Measurements from ENCODE around the gene PARD3B.

PARD3B gene

DNA sequence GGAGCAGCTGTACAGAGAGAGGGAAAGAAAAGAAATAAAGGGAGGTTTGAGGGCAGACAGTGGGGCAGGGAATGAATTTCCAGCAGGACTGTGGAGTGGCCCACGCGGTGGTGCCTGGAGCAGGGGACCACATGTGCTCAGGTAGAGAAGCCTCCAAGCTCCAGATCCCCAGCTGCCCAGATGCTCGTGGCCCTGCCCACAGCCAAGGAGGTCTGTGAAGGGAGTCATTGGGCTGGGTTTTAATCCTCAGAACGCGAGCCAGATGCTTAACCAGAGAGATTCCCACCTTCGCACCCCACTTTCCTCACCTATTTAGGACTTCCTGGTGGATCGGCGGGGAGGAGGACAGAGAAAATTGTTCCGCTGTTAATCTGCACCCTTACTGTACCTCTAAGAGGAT, 369.4 kb downstream of the PARD3B start:
- FAIRE-seq: no peak
- no peak for DNase-seq (ENCODE audit: insufficient read length, low spot score)

DNA sequence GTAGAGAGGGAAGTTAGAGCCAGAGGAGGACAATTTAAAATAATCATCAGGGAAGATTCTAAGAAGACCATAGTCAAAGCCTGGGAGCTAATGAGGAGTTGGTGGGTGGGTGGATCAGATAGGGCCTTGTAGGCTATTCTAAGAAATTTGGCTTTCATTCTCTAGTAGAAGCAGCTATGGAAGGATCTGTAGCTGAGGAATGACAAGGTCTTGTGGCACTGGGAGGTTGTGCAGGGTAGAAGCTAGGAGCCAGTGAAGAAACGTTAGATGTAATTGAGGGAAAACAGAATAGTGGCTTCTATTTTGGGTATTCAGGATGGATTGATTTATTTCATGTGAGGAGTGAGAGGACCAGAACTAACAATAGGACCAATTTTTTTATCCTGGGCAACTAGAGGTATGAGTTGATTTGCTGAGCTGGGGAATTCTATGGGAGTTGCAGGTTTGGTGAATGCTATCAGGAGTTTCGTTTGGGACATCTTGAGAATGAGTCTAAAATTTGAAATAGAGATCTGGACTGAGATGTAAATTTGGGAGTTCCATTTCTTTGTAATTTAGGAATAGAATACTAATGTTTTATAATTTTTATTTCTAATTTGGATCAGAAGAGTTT, 371.9 kb downstream of the PARD3B start:
- DNase-seq (ENCODE audit: insufficient read length, low spot score): no peak
- FAIRE-seq: no peak

DNA sequence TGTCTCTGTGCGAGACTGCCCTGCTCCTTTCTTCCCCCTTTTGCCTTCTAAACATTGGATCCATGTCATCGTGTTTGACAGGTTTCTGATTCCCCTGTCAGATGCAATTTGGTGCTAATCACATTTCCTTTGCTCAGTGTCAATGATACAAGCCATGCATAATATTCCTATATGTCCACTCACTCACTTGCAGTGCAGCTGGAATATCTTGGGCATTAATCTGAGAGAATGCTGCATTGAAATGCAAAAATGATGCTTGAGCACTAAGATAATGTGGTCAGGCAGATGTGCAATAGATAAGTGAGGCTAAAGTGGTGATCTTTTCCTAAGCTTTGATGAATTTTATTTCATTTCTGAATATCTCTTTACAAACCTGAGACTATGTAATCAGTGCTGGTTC, 375.5 kb downstream of the PARD3B start:
- DNase-seq (ENCODE audit: insufficient read length, low spot score): no peak
- no peak for FAIRE-seq

DNA sequence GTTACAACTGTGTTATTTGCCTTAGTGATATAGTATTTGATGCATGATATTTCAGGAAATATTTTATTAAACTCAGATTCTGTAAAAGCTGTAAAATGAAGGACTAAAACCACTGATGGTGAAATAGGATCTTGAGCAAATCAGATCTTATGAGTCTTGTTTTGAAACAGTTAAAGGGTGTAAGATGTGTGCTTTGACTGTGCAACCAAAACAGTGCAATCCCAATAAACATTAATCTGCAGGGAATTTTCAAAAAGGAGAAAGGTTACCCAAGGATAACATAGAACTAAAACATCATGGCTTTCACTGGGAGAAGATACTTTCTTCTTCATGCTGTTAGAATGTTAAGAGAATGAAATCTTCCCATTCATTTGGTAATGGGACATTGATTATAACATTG, 378.7 kb downstream of the PARD3B start:
- DNase-seq (ENCODE audit: insufficient read length, low spot score): no peak
- FAIRE-seq: no peak

DNA sequence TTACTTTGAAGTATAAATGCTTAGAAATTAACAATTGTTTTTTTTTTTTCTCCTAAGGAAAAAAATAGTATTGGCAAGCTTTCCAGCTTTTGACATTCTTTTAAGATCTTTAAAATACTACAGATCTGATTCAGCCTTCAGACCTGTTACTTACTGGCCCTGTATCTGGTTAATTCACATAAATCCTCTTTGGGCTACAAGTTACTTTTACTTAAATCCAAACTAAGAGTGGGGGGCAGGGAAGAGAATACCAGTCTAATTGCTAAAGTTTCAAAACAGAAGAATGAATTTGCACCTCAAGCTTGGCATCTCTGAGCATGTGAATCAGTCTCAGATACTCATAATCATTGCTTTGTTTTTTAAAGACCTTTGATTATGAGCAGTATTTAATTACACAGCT, 386.3 kb downstream of the PARD3B start:
- FAIRE-seq: no peak
- no peak for DNase-seq (ENCODE audit: insufficient read length, low spot score)

DNA sequence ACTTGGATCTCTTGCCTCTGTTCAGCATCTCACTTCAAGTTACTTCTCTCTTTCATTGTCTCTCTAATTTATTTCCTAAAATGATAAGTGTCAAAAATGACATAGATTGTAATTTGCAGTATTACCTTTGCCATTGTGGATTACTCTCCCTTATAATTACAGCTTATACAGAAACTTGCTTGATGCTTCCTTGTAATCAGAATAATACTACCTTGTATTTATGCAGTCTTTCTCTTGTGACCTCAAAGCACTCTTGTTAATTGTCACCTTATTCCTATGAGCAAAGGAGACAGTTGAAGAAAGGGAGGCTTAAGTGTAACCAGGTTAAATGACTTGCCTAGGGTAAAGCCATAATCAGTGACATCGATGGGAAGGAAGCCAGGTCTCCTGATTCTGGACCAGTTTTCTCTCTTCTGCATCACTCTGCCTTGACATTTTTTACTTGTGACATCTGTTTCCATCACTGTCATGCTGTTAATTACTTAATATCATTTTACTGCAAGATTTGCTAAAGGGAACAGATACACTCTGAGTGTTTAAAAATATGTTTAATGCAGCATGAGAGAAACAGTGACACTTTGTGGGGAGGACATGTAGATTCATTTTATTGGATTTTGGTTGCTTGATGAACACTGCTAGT, 388.6 kb downstream of the PARD3B start:
- FAIRE-seq (no peak), DNase-seq (ENCODE audit: insufficient read length, low spot score) (no peak)

DNA sequence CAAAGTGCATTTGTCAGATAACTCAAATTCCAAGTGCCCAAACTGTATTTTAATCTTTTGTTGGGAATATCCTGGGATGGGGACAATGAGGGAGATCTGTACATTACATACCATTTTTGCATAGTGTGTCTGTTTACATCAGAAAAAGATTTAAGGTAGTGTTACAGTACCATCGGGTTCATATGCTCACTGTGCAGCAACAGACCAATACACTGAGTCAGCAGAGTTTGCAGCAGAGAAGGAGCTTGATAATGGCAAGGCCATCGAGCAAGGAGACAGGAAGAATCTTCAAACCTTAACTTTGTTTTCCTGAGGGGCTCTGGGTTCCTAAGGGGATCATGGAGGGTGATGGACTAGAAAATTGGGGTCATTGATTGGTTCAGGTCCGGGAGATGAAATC, 399.7 kb downstream of the PARD3B start:
- FAIRE-seq (no peak), DNase-seq (ENCODE audit: insufficient read length, low spot score) (no peak)

DNA sequence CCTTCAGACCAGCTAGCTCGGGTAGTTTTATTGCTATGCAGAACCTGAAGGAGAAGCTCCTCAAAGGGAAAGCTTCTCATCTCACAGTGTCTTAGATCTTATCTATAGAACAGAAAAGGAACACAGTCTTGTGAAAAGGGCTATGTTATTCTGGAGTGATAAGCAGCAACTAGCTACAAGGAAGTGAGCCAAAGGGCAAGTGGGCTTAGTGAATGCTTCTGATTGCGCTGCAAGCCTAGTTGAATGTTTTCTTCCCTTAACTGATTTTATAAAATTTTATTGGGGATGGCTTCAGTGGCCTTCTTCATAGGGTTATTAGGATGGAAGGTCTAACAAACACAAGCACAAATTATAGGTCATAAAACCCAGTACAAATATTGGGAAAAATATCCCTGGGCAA, 400.1 kb downstream of the PARD3B start:
- FAIRE-seq: no peak

DNA sequence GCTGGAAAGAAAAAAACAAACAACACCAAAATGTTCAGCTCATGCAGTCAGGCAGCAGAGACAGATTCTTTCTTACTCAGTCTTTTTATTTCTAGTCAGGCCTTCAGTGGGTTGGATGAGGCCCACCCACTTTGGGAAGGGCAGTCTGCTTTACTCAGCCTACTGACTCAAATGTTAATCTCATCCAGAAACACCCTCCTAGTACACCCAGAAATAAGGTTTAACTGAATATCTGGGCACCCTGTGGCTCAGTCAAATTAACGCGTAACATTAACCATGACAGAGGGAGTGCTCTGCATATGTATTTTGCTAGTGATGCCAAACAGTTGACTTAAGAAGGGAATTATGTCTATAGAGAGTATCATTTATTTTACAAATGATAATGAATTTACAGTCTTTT, 401.6 kb downstream of the PARD3B start:
- FAIRE-seq (no peak), DNase-seq (ENCODE audit: insufficient read length, low spot score) (no peak)

More for the DNA sequence above, 400.1 kb downstream of the PARD3B start:
- DNase-seq (ENCODE audit: insufficient read length, low spot score): no peak

DNA sequence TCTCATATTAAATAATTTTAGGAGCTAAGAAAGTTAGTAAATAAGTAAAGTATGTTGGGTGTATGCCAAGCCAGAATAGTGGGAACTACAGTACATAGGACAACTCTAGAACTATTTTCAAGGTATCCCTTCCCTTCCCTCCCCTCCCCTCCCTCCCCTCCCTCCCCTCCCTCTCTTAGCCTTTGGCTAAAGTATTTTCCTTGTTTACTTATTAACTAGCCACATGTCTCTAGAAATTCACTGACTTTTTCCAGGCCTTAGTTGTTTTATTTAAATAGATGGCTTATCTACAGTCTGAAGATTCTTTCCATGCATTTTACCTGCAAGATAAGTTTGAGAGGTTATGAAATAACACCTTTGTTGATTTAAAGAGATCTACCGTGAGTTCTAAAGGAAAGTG, 402.1 kb downstream of the PARD3B start:
- DNase-seq (ENCODE audit: insufficient read length, low spot score): no peak
- no peak for FAIRE-seq

DNA sequence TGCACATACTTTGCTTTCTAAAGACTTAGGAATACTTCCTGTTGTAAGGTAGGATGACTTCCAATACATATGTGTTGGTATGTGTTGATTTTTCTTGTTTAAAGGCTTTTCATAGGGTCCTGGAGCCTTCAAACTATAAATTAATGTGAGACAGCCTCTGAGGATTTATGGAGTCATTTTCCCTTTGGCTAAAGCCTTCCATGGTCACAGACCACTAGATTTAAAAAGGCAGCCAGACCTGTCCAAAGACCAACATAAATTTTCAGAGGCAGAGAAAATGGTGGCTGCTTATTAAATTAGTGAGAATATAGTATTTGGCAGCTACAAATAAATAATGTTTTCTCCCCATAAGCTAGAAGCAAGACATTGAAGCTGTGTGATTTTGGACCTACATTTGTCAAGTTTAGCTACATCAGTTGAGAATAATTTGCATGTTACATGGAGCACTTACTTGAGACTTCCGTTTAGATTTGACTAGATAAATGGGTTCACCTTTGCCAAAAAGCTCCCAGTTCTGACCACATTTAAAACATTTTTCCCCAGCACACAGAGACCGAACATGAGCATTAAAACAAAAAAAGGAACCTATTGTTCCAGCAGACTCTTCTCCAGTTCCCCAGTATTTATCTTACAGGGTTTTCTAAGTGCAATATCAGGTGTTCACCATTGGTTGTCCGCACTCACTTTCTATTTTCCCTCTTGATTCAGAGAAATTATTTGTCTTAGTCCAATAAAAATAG, 402.9 kb downstream of the PARD3B start:
- FAIRE-seq (no peak), DNase-seq (ENCODE audit: insufficient read length, low spot score) (no peak)

DNA sequence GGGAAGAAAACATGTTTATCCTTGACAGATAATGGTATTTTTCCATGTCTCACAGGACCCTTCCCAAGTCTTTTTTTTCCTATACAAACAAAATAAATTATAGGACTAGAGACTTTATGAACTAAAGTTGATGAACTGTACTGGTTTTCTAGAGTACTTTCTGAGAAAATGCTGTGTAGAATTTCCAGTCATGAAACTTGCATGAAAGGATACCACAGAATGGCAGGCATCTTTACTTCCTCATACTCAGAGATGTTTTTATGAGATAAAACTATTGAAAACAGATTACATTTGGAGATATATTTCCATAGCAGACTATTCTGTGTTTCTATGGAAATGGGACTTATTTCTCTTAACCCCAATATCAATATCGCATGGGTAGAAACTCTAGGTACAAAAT, 403.5 kb downstream of the PARD3B start:
- FAIRE-seq: no peak
- no peak for DNase-seq (ENCODE audit: insufficient read length, low spot score)

DNA sequence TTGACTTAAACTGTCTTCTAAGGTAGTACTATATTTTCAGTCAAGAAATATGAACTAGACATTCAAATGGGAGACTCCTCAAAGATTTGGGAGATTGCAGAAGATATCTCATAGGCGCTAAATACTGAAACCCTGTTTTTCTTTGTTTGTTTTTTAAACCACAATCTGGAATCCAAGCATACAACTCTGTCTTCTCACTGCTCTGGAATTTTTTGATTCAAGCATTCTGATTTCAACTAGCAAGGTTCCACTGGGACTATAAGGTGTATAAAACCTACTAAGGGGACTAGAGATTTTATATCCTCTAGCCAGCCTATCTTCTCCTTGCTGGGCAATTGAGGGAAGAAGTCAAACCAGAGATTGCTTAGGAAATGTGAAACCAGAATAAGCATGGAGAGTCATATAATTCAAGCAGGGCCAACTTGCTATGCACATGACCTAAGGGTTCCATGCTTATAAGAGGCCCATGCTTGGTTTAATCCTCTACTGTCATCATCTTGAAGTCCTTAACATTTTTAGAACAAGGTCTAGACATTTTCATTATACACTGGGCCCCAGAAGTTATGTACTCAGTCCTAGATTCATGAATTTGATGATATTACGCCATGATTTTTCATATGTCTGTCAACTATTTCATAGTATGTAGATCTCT, 405.5 kb downstream of the PARD3B start:
- DNase-seq (ENCODE audit: insufficient read length, low spot score) (no peak), FAIRE-seq (no peak)

DNA sequence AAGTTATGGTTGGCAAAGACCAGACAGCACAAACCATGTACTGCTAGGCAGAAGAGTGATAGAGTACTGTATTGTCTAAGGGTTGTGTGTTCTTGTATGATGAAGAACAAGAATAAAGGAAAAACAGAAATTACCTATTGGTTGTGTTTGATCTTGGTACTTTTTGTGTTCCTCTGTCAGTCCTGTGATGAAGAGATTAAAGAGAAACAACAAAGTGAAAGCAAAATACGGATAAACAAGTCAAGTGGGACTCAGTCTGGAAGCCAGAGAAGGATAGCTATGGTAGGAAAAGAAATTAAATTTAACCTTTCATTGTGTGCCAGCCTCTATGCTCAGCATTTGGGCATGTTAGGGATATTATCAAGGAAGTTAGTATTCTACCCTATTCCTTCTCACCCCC, 413.1 kb downstream of the PARD3B start:
- DNase-seq (ENCODE audit: insufficient read length, low spot score) (no peak), FAIRE-seq (no peak)

DNA sequence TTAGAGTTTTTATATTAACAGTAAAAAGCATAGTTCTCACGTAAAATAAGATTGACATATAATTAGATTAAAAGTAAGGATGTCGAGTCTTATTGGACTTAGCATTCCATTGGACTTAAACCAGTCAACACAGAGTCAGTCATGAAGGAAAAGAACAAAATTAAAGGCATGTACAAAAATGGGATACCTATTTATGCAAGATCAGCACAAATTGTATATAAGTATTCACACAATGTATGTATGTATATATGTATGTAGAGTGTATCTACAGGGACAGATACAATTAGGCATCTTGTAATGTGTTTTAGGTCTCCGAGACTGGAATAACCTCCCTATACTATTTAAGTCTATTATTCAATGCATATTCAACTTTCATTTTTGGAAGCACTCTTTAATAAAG, 419.1 kb downstream of the PARD3B start:
- FAIRE-seq: no peak
- DNase-seq (ENCODE audit: insufficient read length, low spot score): no peak

DNA sequence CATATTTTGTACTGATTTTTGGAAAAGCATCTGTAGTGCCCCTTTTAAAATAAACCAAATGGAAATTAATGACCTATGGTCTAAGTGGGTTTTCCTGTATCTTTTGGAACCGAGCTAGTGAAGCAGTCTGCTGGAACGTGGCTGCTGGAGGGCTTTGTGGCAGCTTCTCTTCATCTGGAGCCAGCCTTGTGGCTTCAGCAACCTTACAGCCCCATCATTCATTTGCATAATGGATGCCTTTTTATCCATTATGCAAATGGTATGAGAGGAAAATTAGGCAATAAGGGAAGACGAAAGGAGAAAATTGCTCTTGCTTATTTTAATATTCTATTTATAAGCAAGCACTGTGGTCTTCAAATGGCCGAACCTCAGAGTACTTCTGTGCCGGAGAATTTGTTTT, 421.0 kb downstream of the PARD3B start:
- DNase-seq (ENCODE audit: insufficient read length, low spot score) (no peak), FAIRE-seq (no peak)

DNA sequence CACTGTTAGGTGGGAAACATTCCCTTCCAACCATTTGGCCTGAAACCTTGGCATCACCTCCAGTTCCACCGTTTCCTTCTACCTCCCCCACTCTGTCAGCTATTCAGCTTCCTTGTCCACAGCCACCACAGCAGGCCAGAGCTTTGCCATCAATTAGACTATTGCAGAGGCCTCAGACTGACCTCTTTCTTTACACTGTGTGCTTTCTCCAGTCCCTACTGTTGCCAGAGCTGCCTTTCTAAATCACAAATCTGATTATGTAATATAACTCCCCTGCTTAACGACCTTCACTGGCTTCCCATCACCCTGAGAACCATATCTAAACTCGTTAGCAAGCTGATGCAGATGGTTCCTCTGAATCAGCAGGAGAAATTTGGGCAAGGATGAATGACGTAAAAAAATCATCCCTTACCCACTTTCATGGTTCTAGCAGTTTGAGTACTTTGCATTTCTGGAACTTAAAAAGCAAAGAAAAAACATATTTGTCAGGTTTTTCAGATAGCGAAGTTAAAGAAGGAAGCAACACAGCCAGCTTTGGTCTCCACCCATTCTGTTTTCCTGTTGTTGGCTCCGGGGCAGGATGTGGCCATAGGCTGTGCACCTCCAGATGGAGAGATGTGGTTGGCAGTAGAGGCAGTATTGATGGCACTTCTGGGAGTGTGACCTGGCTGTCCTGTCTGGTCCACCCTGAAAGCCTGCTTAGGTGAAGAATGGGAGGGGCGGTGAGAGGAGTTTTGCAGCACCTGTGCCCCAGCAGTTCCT, 422.1 kb downstream of the PARD3B start:
- no peak for FAIRE-seq
- no peak for DNase-seq (ENCODE audit: insufficient read length, low spot score)

DNA sequence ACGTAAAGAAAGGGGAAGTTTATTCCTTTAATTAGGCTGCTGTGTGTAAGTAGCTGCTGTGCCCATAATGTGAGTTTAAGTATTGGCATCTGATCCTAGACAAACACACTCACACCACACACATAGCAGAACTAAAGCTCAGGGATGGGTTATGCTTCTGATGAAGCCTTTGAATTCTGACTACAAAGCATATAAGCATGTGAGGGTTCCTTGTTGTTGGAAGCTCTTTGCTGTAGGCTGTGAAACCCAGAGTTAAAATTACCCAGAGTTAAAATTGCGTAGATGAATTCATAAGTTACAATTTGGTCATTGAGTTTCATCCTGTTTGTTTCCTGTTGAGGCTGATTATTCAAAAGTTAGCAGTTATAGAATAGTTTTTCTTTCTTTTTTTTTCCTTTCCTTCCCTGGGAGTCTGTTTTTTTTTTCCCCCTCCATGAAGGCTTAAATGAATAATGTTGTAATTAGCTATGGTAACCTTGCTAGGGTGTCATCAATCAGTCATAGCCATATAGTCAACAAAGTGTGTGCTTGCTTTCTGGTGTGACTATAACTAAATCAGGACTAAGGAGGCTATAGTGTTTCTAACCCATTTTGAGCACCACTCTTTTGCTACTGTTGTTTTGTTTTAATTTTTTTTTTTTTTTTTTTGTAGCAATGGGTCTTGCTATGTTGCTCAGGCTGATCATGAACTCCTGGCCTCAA, 426.1 kb downstream of the PARD3B start:
- no peak for FAIRE-seq

DNA sequence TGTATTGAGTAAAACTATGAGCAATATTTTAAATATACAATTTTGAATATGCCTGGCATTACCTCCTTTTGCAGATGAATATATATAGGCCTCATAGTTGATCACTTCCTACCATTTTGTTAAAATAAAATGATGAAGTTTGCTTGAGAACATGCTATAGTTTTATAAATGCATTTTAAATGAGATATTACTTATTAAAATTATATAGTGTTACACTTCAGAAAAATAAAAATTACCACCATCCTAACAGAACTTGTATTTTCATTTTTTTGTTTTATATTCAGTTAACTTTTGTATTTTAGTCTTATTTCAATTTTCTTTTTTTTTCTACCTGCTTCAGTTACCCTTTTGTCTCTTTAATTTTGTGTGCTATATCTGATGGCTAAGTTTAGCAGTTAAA, 426.9 kb downstream of the PARD3B start:
- FAIRE-seq (no peak), DNase-seq (ENCODE audit: insufficient read length, low spot score) (no peak)

More for the DNA sequence above, 426.1 kb downstream of the PARD3B start:
- DNase-seq (ENCODE audit: insufficient read length, low spot score): no peak

DNA sequence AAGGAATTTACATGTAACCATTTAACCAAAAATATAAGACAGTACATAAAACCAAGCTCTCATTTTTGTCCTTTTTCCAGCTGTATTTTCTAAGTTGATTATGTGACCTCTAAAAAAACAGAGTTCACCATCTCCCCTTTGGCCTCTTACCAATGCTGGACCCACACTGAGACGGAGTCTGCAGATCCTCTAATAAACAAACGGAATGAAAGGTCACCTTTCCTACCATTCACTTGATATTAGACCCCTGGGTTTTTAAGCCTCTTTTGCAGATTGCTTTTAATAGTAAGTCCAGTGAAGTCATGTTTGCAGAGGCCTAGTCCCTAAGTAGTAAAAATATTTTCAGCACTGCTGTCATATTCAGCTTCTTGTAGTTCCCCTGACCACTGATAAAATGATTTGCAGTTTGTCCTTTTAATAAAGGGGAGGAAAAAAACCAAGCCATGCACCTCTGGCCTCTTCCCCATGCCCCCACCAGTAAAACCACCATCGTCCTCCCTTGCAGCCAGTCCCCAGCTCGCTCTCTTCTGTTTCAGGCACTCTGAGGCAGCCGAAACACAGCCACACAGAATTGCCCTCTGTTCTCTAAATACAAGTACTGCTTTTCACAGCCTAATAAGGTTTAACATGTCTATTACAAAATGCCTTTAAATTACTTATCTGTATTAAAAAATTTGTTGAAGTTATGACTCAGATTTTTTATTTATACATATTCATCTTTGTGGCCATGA, 427.5 kb downstream of the PARD3B start:
- no peak for FAIRE-seq
- no peak for DNase-seq (ENCODE audit: insufficient read length, low spot score)
